Esophagus muscularis mucosa (tissue), 3 donors: Measurements from ENCODE around the gene BICD2.

Source experiments
- POLR2A ChIP-seq: fragments of 450-650 bp; IDR thresholded peaks from one replicate; pipeline ENCODE4 v1.6.1; 2017; ENCODE audit warnings: antibody characterized with exemption, moderate library complexity, mild to moderate bottlenecking, low read depth
- TF ChIP-seq, protein P1 (sequence below), 3 experiments: fragments of 200-600 bp in 2 of 3; fragments of 450-650 bp in 1 of 3; sonication (generic) in 2 of 3; IDR thresholded peaks; one replicate each; pipeline ENCODE4 v1.5.1; 2017 to 2019; ENCODE audit warnings: antibody characterized with exemption in 3 of 3, mild to moderate bottlenecking in 2 of 3, moderate library complexity in 1 of 3

DNA sequence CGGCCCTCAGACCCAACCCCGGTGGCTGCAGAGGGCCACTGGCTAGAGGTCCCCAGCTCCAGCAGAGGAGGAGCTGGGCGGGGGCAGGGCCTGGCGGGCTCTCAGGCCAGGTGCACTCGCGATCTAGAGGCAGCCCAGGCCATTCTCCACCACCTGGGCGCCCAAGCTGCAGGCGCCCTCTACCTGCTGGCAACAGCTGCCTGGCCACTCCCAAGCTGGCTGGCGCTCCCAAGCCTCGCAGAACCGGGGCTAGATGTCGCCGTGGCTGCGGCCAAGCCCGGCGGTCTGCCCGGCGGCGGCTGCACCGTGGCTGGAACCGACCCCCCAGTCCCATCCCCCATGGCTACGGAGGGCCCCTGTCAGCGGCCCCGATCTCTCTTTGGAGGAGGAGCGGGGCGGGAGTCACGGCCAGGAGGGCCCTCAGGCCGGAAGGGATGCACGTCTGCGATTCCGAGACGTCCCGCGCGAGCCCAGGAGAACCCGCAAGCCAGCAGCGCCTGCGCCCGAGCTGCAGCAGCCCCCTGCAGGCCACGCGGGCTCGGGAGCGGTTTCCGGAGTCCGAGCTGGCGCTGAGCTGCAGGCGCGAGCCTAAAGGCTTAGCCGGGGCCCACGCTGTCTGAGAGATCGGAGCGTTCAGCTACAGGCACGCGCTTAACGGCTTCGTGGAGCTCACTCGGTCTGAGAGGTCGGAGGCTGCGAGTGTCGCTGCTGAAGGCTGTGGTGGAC, 44.3 kb upstream of the BICD2 start:
- no peak for TF ChIP-seq POLR2A
- TF ChIP-seq, protein P1, sequence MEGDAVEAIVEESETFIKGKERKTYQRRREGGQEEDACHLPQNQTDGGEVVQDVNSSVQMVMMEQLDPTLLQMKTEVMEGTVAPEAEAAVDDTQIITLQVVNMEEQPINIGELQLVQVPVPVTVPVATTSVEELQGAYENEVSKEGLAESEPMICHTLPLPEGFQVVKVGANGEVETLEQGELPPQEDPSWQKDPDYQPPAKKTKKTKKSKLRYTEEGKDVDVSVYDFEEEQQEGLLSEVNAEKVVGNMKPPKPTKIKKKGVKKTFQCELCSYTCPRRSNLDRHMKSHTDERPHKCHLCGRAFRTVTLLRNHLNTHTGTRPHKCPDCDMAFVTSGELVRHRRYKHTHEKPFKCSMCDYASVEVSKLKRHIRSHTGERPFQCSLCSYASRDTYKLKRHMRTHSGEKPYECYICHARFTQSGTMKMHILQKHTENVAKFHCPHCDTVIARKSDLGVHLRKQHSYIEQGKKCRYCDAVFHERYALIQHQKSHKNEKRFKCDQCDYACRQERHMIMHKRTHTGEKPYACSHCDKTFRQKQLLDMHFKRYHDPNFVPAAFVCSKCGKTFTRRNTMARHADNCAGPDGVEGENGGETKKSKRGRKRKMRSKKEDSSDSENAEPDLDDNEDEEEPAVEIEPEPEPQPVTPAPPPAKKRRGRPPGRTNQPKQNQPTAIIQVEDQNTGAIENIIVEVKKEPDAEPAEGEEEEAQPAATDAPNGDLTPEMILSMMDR (IDR thresholded peaks at IDR 0.05): peak in 1 of 3 experiments; percentile 17
